Measurements from ENCODE around the gene M1AP.

DNA sequence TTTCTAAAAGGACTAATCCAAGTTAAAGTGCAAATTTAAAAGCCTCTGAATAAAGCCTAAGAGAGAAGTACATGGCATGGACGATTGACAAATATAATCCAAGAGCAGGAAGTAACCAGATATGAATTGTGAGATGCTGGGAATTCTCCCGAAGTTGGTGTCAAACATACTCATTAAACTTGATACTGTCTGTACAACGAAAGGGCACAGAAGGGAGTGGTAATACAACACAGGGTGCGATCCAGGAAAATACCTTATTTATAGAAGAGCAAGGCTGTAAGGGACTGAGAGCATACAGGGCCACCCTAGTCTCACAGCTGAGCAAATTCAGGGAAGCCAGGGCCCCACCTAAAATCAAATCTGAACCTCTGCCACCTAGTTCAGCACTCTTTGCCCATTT is 47.5 kb upstream of the M1AP start:
- TF ChIP-seq POLR2AphosphoS5 (IDR thresholded peaks at IDR 0.05; ENCODE audit: low read depth, low read length) (no peak), TAF1 (IDR thresholded peaks at IDR 0.05; ENCODE audit: borderline replicate concordance, insufficient read depth, low read length) (no peak), SIN3A (IDR thresholded peaks at IDR 0.05; ENCODE audit: borderline replicate concordance, insufficient read depth, low read length) (no peak), FOXP2 (optimal IDR thresholded peaks at IDR 0.05; ENCODE audit: borderline replicate concordance, extremely low read depth, extremely low read length, insufficient read depth) (no peak)
- TF ChIP-seq, protein P1, sequence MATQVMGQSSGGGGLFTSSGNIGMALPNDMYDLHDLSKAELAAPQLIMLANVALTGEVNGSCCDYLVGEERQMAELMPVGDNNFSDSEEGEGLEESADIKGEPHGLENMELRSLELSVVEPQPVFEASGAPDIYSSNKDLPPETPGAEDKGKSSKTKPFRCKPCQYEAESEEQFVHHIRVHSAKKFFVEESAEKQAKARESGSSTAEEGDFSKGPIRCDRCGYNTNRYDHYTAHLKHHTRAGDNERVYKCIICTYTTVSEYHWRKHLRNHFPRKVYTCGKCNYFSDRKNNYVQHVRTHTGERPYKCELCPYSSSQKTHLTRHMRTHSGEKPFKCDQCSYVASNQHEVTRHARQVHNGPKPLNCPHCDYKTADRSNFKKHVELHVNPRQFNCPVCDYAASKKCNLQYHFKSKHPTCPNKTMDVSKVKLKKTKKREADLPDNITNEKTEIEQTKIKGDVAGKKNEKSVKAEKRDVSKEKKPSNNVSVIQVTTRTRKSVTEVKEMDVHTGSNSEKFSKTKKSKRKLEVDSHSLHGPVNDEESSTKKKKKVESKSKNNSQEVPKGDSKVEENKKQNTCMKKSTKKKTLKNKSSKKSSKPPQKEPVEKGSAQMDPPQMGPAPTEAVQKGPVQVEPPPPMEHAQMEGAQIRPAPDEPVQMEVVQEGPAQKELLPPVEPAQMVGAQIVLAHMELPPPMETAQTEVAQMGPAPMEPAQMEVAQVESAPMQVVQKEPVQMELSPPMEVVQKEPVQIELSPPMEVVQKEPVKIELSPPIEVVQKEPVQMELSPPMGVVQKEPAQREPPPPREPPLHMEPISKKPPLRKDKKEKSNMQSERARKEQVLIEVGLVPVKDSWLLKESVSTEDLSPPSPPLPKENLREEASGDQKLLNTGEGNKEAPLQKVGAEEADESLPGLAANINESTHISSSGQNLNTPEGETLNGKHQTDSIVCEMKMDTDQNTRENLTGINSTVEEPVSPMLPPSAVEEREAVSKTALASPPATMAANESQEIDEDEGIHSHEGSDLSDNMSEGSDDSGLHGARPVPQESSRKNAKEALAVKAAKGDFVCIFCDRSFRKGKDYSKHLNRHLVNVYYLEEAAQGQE (IDR thresholded peaks at IDR 0.05; ENCODE audit: insufficient read depth in 1 of 2, low read depth in 2 of 2, low read length in 2 of 2): no peak
